Testis (tissue), 2 donors: ENCODE measurements around the gene TTC28.

Source experiments
- POLR2A ChIP-seq: fragments of 450-650 bp; IDR thresholded peaks from one replicate; pipeline ENCODE4 v1.6.1; 2017; ENCODE audit warnings: antibody characterized with exemption, mild to moderate bottlenecking, moderate library complexity
- TF ChIP-seq, protein P1 (sequence below), 3 experiments: fragments of 450-650 bp in 2 of 3; fragments of 200-600 bp in 1 of 3; sonication (generic) in 1 of 3; IDR thresholded peaks; one replicate each; pipeline ENCODE4 v1.5.1; 2016 to 2019; ENCODE audit warnings: antibody characterized with exemption in 3 of 3, mild to moderate bottlenecking in 2 of 3, moderate library complexity in 1 of 3

DNA sequence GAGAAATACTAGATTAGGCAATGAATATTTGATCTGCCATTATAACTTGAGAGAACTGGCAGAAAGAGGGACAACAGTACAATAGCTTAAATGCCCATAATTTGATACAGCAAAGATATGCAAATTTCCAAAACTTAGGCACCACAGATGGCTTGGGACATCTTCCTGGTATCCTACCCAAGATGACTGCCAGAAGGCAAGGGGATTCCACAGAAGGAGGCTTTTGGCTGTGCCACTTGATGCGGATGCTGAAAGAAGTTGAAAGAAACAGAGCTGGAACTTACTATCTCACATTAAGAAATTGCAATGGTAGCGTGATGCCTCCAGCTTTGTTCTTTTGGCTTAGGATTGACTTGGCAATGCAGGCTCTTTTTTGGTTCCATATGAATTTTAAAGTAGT lies 216.7 kb downstream of the TTC28 start:
- TF ChIP-seq, protein P1, sequence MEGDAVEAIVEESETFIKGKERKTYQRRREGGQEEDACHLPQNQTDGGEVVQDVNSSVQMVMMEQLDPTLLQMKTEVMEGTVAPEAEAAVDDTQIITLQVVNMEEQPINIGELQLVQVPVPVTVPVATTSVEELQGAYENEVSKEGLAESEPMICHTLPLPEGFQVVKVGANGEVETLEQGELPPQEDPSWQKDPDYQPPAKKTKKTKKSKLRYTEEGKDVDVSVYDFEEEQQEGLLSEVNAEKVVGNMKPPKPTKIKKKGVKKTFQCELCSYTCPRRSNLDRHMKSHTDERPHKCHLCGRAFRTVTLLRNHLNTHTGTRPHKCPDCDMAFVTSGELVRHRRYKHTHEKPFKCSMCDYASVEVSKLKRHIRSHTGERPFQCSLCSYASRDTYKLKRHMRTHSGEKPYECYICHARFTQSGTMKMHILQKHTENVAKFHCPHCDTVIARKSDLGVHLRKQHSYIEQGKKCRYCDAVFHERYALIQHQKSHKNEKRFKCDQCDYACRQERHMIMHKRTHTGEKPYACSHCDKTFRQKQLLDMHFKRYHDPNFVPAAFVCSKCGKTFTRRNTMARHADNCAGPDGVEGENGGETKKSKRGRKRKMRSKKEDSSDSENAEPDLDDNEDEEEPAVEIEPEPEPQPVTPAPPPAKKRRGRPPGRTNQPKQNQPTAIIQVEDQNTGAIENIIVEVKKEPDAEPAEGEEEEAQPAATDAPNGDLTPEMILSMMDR (IDR thresholded peaks at IDR 0.05): no peak
- TF ChIP-seq POLR2A: no peak
